Amygdala (tissue), 56 donors: ENCODE results near the gene WIPF3.

Source experiments
- DNase-seq, 56 donors: peaks; one replicate each; lab custom pipeline; 2025; lab: John Stamatoyannopoulos, UW

WIPF3 gene

DNA sequence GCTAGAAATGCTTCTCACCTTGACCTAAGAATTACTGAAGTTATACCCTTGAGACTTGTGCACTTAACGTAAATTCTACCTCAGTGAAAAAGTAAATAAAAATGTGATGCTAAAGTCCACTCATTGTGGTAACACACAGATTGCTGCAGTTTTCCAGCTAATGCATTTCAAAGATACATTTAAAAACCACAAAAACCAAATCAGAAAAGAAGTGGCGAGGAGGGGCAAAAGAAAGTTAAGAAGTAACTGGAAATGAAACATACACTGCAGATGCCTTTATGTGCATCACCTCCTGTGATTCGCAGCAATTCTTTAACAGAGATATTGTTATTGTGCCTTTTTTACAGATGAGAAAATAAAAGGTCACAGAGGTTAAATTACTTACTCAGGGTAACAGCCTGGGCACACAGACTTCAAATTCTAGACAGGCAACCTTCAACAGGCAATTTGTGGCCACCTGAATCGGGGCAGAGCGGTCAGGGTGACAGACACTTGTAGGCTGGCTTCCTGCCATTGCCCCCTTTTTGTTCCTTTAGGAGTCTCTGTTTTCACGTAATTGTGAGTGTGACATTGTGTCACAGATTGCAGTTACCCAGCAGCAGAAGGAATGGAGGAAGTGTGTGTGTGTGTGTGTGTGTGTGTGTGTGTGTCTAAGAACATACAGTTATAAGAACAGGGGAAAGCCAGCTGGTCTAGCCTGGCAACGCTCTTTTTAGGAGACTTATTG is 1.9 kb downstream of the WIPF3 start:
- peak in 3 of 56 donors; percentile 3 to 18 (median 5) for DNase-seq

DNA sequence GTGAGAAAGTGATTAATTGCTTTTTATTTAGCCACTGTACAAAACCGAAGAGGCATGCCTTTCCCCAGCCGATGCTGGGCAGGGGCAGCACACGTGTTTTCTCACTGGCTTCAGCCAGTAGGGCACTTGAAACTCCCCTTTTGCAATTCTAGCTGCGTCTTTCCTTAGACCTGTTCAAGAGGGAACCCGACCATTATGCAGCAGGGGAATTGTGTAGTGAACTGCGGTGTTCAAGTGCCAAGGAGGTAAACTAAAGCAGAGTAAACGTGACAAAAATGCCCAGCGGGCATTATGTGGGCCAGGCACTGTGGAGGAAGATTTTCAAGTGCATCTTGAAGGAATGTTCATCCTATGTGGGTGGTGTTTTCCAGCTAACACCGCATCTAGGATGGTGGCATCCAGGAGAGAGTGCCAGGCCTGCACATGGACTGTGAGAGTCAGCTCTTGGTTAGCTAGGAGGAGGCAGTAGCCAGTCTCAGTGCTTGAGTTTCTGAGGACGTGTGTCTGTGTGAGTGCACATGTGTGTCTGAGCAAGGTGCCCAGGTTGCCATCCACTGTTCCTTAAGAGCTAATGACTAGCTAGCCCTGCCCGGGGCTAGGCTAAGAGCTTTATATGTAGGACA is 3.3 kb downstream of the WIPF3 start:
- DNase-seq: peak in 12 of 56 donors; percentile 1 to 67 (median 32)

DNA sequence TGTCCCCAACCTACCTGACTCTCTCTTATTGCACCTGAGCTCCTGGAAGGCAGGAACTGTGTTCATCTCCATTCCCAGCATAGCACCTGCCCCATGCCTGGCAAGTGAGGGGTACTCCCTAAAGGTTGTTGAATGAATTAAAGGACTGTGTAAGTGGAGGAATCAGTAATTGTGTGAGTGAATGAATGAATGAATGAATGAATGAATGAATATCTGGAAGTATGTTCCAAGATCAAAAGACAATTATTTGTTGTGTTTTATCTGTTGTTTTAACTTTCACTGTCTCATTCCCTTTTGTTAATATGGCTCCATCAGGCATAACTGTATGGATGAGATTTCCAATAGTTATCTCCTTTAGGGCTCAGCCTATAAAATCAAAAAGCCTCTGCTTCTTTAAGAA is 4.0 kb downstream of the WIPF3 start:
- DNase-seq: no peak

- DNase-seq: no peak
Observed at GRCh38 chr7:29810813-29811482, 4.6 kb downstream of the WIPF3 start.

DNA sequence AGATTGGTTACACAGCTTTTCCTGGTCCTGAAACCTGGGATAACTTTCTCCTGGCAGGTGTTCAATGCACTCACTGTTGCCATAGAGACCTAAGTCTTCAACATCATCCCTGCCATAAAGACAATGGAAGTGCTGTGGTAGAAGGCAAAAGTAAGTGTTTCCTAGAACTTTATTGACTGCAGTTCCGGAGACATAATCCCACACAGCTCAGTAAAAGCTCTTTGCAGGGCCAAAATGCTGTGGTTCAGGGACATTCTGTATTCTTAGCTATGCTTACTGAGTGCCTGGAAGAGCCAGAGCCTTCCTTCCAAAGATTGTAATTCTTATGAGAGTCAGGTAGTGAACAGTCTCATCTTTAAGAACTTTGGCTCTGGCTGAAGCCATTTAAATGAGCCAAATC is 5.3 kb downstream of the WIPF3 start:
- DNase-seq: no peak

- DNase-seq: no peak
Observed at GRCh38 chr7:29812185-29812876, 6.0 kb downstream of the WIPF3 start.

- DNase-seq: no peak
Observed at GRCh38 chr7:29815181-29816105, 9.1 kb downstream of the WIPF3 start.

DNA sequence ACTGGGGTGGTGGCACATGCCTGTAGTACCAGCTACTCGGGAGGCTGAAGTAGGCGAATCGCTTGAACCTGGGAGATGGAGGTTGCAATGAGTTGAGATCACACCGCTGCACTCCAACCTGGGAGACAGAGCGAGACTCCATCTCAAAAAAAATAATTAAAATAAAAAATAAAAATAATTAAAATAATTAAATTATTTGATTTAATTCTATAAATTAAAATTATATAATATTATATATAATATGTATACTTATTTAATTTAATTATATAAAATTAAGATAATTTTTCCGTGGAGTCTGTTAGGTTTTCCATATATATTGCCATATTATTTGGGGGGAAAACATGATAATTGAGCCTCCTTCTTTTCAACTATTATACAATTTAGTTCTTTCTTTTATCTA is 12.0 kb downstream of the WIPF3 start:
- DNase-seq: no peak

- no peak for DNase-seq
Observed at GRCh38 chr7:29825775-29826529, 19.6 kb downstream of the WIPF3 start.

DNA sequence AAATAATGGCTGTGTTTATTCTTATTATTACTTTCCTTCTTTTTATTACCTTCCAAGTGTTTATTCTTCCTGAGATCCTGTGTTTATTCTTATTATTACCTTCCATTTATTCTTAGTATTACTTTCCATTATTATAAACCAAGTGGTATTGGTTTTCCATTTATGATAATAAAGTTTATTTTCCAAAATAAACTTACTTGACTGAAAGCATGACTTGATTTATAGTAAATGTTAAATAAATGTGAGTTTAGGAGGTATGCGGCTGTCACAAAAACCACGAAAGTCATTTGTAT is 20.2 kb downstream of the WIPF3 start:
- no peak for DNase-seq

GRCh38 chr7:29826904-29827303 is 20.6 kb downstream of the WIPF3 start:
- no peak for DNase-seq

GRCh38 chr7:29831705-29832104 is 25.4 kb downstream of the WIPF3 start:
- no peak for DNase-seq

GRCh38 chr7:29833929-29834328 is 27.6 kb downstream of the WIPF3 start:
- no peak for DNase-seq

DNA sequence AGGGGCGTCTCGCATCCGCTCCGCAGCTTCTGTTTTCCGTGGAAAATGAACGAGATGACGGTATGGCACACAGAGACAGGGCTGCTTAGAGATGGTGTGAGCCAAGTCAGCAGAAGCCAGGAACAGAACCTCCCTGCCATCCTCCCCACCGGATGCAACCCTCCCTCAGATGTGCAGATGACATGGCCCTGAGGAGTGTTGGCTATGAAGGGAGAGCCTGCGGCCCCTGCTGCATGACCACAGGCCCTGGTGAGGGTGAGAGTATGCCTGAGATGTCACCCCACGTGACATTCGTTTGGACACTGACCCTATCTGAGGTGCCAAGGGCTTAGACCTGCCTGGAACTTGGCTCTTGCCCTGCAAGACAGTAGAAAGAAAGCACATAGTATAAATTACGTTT is 29.4 kb downstream of the WIPF3 start:
- no peak for DNase-seq

DNA sequence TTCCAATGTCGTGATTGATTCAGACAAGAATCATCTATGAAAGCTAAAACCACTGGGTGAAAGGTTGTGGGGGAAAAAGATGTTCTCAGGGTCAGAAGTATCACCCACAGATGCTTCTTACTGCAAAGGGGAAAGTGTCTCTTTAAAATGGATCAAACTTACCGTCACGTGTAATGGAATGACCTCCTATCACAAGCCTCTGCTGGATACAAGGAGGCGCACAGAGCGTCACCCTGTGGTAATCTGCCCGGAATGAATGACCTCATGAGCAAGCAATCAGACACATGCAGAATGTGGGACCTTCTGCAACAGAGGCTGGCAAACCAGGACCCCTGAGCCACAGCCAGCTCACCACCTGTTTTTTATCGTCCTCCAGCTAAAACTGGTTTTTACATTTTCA is 33.0 kb downstream of the WIPF3 start:
- no peak for DNase-seq

- DNase-seq: no peak
Observed at GRCh38 chr7:29839921-29840320, 33.6 kb downstream of the WIPF3 start.

- no peak for DNase-seq
Observed at GRCh38 chr7:29840701-29841100, 34.4 kb downstream of the WIPF3 start.

DNA sequence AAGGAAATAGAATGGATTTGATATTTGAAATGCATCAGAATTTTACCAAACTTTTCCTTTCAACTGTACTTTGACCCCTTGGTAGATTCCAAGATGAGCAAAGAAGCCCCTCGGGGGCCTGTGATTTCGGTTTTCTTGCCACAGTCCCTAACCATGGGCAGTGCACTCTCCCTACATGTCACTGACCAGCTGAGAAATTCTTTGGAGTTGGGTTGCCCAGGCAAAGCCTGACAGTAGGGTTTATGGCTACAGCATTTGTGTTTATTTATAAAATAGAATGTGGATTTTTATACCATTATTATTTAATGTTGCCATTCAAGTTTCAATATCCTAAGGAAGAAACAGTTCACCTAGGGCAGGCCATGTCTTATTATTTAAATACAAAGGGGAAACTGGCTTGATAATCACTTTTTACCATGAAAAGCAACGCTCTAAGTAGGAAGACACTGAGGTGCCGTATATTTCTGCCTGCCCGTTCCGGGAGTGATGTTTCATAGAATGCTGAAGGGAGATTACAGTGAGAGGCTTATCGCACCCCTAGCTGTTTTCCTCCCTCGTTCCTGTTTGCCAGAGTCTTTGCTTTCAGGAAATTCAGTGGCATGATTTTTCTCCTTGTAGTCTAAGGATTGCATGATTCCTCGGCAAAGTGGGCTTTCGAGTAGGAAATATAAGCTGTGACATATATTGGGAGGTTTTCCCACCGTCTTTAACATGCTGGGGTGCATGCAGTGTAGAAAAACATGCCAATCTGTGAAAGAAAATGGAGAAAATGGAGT is 35.8 kb downstream of the WIPF3 start:
- no peak for DNase-seq

DNA sequence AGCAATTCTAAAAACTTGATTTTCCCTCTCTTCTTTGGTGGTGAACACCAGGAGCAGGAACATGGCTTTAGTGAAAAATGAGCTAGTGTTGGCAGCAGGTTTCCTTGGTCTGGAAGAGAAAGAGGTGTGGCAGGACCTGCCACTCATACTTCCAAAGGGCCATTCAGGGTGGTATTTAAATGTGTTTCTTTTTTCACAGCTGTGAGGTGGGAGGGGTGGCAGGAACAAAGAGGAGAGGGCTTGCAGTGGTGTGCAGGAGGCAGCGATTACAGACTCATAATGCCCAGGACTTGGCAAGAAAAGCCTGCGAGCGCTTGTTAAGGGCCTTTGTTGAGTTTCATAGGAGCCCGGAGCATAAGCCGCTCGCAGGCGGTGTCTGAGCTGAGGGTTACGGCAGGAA is 36.8 kb downstream of the WIPF3 start:
- peak in 1 of 56 donors; percentile 7 for DNase-seq
